ENCODE measurements around the gene RPAP3.
A peak's percentile ranks its signal among the peaks of the same experiment; 100 is the strongest.

Gene RPAP3

DNA sequence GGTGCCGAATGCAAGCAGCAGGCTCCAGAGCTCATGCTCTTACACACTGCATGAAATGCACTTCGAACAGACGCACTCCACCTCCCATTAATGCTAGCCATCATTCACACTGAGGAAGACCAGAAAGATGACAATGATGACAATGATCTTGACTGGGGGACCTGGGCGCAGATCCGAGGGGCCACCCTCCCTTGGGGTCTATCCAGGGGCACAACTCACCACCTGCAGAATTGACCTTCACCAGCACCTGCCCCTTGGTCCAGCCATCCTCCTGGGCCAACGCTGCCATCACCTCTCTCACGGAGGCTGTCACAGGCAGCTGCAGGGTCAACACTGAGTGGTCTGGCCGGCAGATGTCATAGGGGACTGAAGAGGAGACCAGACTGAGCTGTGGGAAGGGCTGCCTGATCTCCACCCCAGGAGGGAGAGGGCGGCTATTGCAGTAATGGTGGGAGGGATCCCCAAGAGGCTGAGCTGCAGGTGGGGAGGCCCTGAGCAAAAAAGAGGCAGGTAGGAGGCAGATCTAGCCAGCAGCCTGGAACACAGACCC is 37.6 kb upstream of the RPAP3 start:
- TF ChIP-seq, protein P1, sequence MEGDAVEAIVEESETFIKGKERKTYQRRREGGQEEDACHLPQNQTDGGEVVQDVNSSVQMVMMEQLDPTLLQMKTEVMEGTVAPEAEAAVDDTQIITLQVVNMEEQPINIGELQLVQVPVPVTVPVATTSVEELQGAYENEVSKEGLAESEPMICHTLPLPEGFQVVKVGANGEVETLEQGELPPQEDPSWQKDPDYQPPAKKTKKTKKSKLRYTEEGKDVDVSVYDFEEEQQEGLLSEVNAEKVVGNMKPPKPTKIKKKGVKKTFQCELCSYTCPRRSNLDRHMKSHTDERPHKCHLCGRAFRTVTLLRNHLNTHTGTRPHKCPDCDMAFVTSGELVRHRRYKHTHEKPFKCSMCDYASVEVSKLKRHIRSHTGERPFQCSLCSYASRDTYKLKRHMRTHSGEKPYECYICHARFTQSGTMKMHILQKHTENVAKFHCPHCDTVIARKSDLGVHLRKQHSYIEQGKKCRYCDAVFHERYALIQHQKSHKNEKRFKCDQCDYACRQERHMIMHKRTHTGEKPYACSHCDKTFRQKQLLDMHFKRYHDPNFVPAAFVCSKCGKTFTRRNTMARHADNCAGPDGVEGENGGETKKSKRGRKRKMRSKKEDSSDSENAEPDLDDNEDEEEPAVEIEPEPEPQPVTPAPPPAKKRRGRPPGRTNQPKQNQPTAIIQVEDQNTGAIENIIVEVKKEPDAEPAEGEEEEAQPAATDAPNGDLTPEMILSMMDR (IDR thresholded peaks at IDR 0.05; ENCODE audit: low read length, missing control alignments), result no peak
- no peak overlapping the region for H3K4me3 ChIP-seq (replicated peaks; ENCODE audit: low read depth, low read length)
- DNase-seq (ENCODE audit: low read depth), result no peak

DNA sequence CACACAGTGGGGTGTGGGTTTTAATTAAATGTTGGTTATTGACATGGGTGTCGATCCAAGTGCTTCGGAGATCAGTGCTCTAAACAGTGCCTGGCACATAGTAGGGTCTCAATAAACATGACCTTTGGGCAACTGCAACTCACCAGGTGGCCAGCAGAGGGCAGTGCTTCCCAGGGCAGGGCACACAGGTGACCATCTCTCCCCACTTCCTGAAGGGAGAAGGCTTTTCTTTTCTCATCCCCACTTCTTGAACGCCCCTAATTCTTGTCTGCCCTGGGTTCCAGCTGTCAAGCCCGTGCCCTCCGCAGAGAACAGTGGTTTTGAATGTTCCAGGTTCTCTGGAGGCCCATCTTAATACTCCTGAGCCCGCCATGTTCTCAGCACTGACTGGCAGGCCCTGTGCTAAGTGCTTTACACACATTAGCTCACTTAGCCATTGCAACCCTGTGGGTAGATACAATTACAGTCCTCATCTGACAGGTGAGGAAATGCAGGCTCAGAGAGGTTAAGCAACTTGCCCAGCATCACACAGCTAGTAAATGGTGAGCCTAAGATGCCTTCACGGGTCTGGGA is 36.5 kb upstream of the RPAP3 start:
- peak; percentile 44 for DNase-seq (ENCODE audit: low read depth)
- TF ChIP-seq, protein P1 (IDR thresholded peaks at IDR 0.05; ENCODE audit: low read length, missing control alignments), result peak; percentile 99
- no peak overlapping the region for H3K4me3 ChIP-seq (replicated peaks; ENCODE audit: low read depth, low read length)

DNA sequence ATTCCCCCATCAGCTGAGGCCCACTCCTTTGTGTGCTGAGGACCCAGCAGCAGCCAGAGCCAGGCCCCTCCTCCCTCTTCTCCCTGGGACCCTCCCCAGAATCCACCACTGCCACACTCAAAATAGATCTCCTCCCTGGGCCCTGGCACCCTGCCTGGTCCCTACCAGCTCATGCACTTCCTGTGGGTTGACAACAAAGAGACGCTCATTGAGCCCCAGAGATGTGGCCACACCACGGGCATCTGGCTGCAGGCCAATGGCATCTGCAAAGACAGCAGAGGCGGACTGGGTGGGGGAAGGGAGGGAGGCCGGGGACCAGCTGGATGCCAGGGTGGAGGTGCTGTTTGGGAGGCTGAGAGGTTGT is 35.5 kb upstream of the RPAP3 start:
- no peak for DNase-seq (ENCODE audit: low read depth)
- H3K4me3 ChIP-seq (replicated peaks; ENCODE audit: low read depth, low read length), result no peak overlapping the region
- TF ChIP-seq, protein P1 (IDR thresholded peaks at IDR 0.05; ENCODE audit: low read length, missing control alignments), result no peak

- DNase-seq (ENCODE audit: low read depth), result no peak
- TF ChIP-seq, protein P1 (IDR thresholded peaks at IDR 0.05; ENCODE audit: low read length, missing control alignments), result no peak
- no peak overlapping the region for H3K4me3 ChIP-seq (replicated peaks; ENCODE audit: low read depth, low read length)
Observed at GRCh38 chr12:47740606-47741339, 34.9 kb upstream of the RPAP3 start.

- no peak for DNase-seq (ENCODE audit: low read depth)
- TF ChIP-seq, protein P1 (IDR thresholded peaks at IDR 0.05; ENCODE audit: low read length, missing control alignments), result no peak
- no peak overlapping the region for H3K4me3 ChIP-seq (replicated peaks; ENCODE audit: low read depth, low read length)
Observed at GRCh38 chr12:47739979-47740378, 34.1 kb upstream of the RPAP3 start.

- DNase-seq (ENCODE audit: low read depth), result no peak
- no peak overlapping the region for H3K4me3 ChIP-seq (replicated peaks; ENCODE audit: low read depth, low read length)
- TF ChIP-seq, protein P1 (IDR thresholded peaks at IDR 0.05; ENCODE audit: low read length, missing control alignments), result no peak
Observed at GRCh38 chr12:47739297-47739696, 33.5 kb upstream of the RPAP3 start.
